ENCODE measurements around the gene MX1.

MX1 gene

GRCh38 chr21:41491412-41491811, 65.4 kb downstream of the MX1 start:
- no peak for TF ChIP-seq CTCF (conservative IDR thresholded peaks at IDR 0.05; ENCODE audit: low read length)
- DNase-seq (ENCODE audit: low read depth) = no peak
- H3K4me3 ChIP-seq (ENCODE audit: low read length) = no peak overlapping the region

- no peak for TF ChIP-seq CTCF (conservative IDR thresholded peaks at IDR 0.05; ENCODE audit: low read length)
- H3K4me3 ChIP-seq (ENCODE audit: low read length) = no peak overlapping the region
- no peak for DNase-seq (ENCODE audit: low read depth)
These were observed 68.2 kb downstream of the MX1 start for GRCh38 chr21:41494242-41494641.

GRCh38 chr21:41497008-41497407, 71.0 kb downstream of the MX1 start:
- TF ChIP-seq CTCF (conservative IDR thresholded peaks at IDR 0.05; ENCODE audit: low read length) = no peak
- no peak for DNase-seq (ENCODE audit: low read depth)
- no peak overlapping the region for H3K4me3 ChIP-seq (ENCODE audit: low read length)

GRCh38 chr21:41497788-41498187, 71.7 kb downstream of the MX1 start:
- TF ChIP-seq CTCF (conservative IDR thresholded peaks at IDR 0.05; ENCODE audit: low read length) = no peak
- H3K4me3 ChIP-seq (ENCODE audit: low read length) = no peak overlapping the region
- no peak for DNase-seq (ENCODE audit: low read depth)

GRCh38 chr21:41499920-41500319, 73.9 kb downstream of the MX1 start:
- no peak for DNase-seq (ENCODE audit: low read depth)
- no peak for TF ChIP-seq CTCF (conservative IDR thresholded peaks at IDR 0.05; ENCODE audit: low read length)
- no peak overlapping the region for H3K4me3 ChIP-seq (ENCODE audit: low read length)

- TF ChIP-seq CTCF (conservative IDR thresholded peaks at IDR 0.05; ENCODE audit: low read length) = no peak
These were observed 74.3 kb downstream of the MX1 start for GRCh38 chr21:41500363-41500762.

GRCh38 chr21:41500931-41501381, 74.9 kb downstream of the MX1 start:
- no peak overlapping the region for H3K4me3 ChIP-seq (ENCODE audit: low read length)
- DNase-seq (ENCODE audit: low read depth) = no peak
- no peak for TF ChIP-seq CTCF (conservative IDR thresholded peaks at IDR 0.05; ENCODE audit: low read length)

More at GRCh38 chr21:41500363-41500762, 74.3 kb downstream of the MX1 start:
- no peak for DNase-seq (ENCODE audit: low read depth)
- H3K4me3 ChIP-seq (ENCODE audit: low read length) = no peak overlapping the region
